Neural progenitor cell (in vitro differentiated cells): ENCODE results near the gene DDX20. TPM values are rescaled to one million over a fixed set of nuclear protein-coding genes. Genes with fewer than 3 reads are reported as not detected.

Experiments
- DNase-seq: peaks from one replicate; pipeline ENCODE4 v3.0.0-alpha.2; 2016; ENCODE audit warnings: low spot score
- H2AFZ ChIP-seq: fragments of 200-600 bp; sonication (generic); replicated peaks from 2 replicates; pipeline ENCODE4 v1.6.1; 2016; ENCODE audit warnings: antibody characterized with exemption
- H3F3A ChIP-seq: fragments of 200-600 bp; sonication (generic); 2 replicates; pipeline ENCODE4 v1.6.1; 2016; ENCODE audit warnings: antibody characterized with exemption, low read depth
- H3K27ac ChIP-seq: fragments of 200-600 bp; sonication (generic); 2 replicates; pipeline ENCODE4 v1.5.1; 2016; ENCODE audit warnings: mild to moderate bottlenecking
- H3K27me3 ChIP-seq: fragments of 200-600 bp; sonication (generic); 2 replicates; pipeline ENCODE4 v1.6.1; 2016; ENCODE audit warnings: mild to moderate bottlenecking, moderate library complexity
- H3K36me3 ChIP-seq: fragments of 200-600 bp; sonication (generic); 2 replicates; pipeline ENCODE4 v1.5.1; 2016
- H3K4me1 ChIP-seq: fragments of 200-600 bp; sonication (generic); 2 replicates; pipeline ENCODE4 v1.6.1; 2016; ENCODE audit warnings: mixed run types
- H3K4me2 ChIP-seq: fragments of 200-600 bp; sonication (generic); 2 replicates; pipeline ENCODE4 v1.6.1; 2016
- H3K4me3 ChIP-seq: fragments of 200-600 bp; sonication (generic); 2 replicates; pipeline ENCODE4 v1.5.1; 2016
- H3K79me2 ChIP-seq: fragments of 200-600 bp; sonication (generic); 2 replicates; pipeline ENCODE4 v1.6.1; 2016; ENCODE audit warnings: low read depth
- H3K9ac ChIP-seq: fragments of 200-600 bp; sonication (generic); 2 replicates; pipeline ENCODE4 v1.6.1; 2016
- H3K9me3 ChIP-seq: fragments of 200-600 bp; sonication (generic); 2 replicates; pipeline ENCODE4 v1.5.1; 2016; ENCODE audit warnings: low read depth
- H4K20me1 ChIP-seq: fragments of 200-600 bp; sonication (generic); 2 replicates; pipeline ENCODE4 v1.6.1; 2016; ENCODE audit warnings: low read depth
- H3K27ac Mint-ChIP-seq: 3 replicates; pipeline ENCODE4 v1.8.0; 2021; ENCODE audit warnings: mixed read lengths
- H3K27me3 Mint-ChIP-seq: 2 replicates; pipeline ENCODE4 v1.8.0; 2022; ENCODE audit warnings: low read depth, mild to moderate bottlenecking, inconsistent platforms, moderate library complexity, mixed read lengths; ENCODE audit not compliant: insufficient read depth
- H3K36me3 Mint-ChIP-seq: 3 replicates; pipeline ENCODE4 v1.8.0; 2021; ENCODE audit warnings: mixed read lengths
- H3K4me1 Mint-ChIP-seq: 3 replicates; pipeline ENCODE4 v1.8.0; 2021; ENCODE audit warnings: mixed read lengths
- H3K4me3 Mint-ChIP-seq: 3 replicates; pipeline ENCODE4 v1.8.0; 2021; ENCODE audit warnings: mild to moderate bottlenecking, moderate library complexity, mixed read lengths
- H3K9me3 Mint-ChIP-seq: 3 replicates; pipeline ENCODE4 v1.8.0; 2020; ENCODE audit warnings: mixed read lengths
- CTCF ChIP-seq: fragments of 200-600 bp; sonication (generic); IDR thresholded peaks from 2 replicates; pipeline ENCODE4 v1.5.1; 2017; ENCODE audit warnings: antibody characterized with exemption, mild to moderate bottlenecking
- EZH2 ChIP-seq: fragments of 200-600 bp; sonication (generic); IDR thresholded peaks from 2 replicates; pipeline ENCODE4 v1.6.1; 2017; ENCODE audit warnings: antibody characterized with exemption, mild to moderate bottlenecking, moderate library complexity
- EZH2phosphoT487 ChIP-seq: fragments of 200-600 bp; sonication (generic); IDR thresholded peaks from 2 replicates; pipeline ENCODE4 v1.6.1; 2017; ENCODE audit warnings: antibody characterized with exemption
- total RNA-seq: library from RNA; depleted of rRNA; stranded (reverse); fragments of >200 nt; gene quantifications from 2 replicates; pipeline ENCODE4 v1.2.3, GENCODE V29; 2015; ENCODE audit warnings: low replicate concordance

Gene DDX20
- total RNA-seq, 1 donor from 2014 or later, result 30.4 TPM

GRCh38 chr1:111727056-111727455 is 28.6 kb upstream of the DDX20 start:
- no peak for TF ChIP-seq EZH2
- no peak for TF ChIP-seq EZH2phosphoT487
- no peak for TF ChIP-seq CTCF
- H3K36me3 ChIP-seq, result no peaks in the 10 kb centered on the region
- H4K20me1 ChIP-seq, result peaks cover 20% of the 10 kb centered on the region
- no peak overlapping the region for H2AFZ ChIP-seq
- peaks cover 34% of the 10 kb centered on the region for H3K4me1 ChIP-seq
- Mint-ChIP-seq H3K36me3 (no peaks in the 10 kb centered on the region), H3K27ac (no peak overlapping the region), H3K9me3 (no peaks in the 10 kb centered on the region), H3K4me3 (no peak overlapping the region), H3K27me3 (peaks cover 6% of the 10 kb centered on the region), H3K4me1 (peaks cover 23% of the 10 kb centered on the region)
- no peak overlapping the region for H3K4me3 ChIP-seq
- H3K9ac ChIP-seq, result no peak overlapping the region
- H3K79me2 ChIP-seq, result peaks cover 9% of the 10 kb centered on the region
- H3K9me3 ChIP-seq, result no peaks in the 10 kb centered on the region
- no peaks in the 10 kb centered on the region for H3K27me3 ChIP-seq
- H3F3A ChIP-seq, result peaks cover 26% of the 10 kb centered on the region
- no peak for DNase-seq
- no peak overlapping the region for H3K4me2 ChIP-seq
- H3K27ac ChIP-seq, result no peak overlapping the region

- Mint-ChIP-seq H3K4me3 (no peak overlapping the region), H3K27ac (no peak overlapping the region), H3K27me3 (peaks cover 6% of the 10 kb centered on the region), H3K36me3 (no peaks in the 10 kb centered on the region), H3K4me1 (peaks cover 28% of the 10 kb centered on the region), H3K9me3 (no peaks in the 10 kb centered on the region)
- TF ChIP-seq CTCF (no peak), EZH2phosphoT487 (no peak), EZH2 (no peak)
- Histone ChIP-seq H3K9me3 (no peaks in the 10 kb centered on the region), H4K20me1 (peaks cover 20% of the 10 kb centered on the region), H3K4me1 (peaks cover 43% of the 10 kb centered on the region), H3K27ac (no peak overlapping the region), H3K27me3 (no peaks in the 10 kb centered on the region), H3K4me3 (no peak overlapping the region), H3K36me3 (no peaks in the 10 kb centered on the region), H3F3A (peaks cover 26% of the 10 kb centered on the region), H3K9ac (no peak overlapping the region), H2AFZ (no peak overlapping the region), H3K4me2 (peak overlapping the region; percentile 63), H3K79me2 (peaks cover 9% of the 10 kb centered on the region)
- peak; percentile 41 for DNase-seq
These were observed 26.3 kb upstream of the DDX20 start for GRCh38 chr1:111729271-111729921.

- Histone ChIP-seq H3K27ac (no peak overlapping the region), H3K4me1 (peaks cover 37% of the 10 kb centered on the region), H3K27me3 (no peaks in the 10 kb centered on the region), H3K9ac (no peak overlapping the region), H3K4me2 (peak overlapping the region; percentile 63), H4K20me1 (peaks cover 20% of the 10 kb centered on the region), H3K9me3 (no peaks in the 10 kb centered on the region), H3K36me3 (no peaks in the 10 kb centered on the region), H3K4me3 (no peak overlapping the region), H2AFZ (no peak overlapping the region), H3F3A (peaks cover 20% of the 10 kb centered on the region), H3K79me2 (peaks cover 17% of the 10 kb centered on the region)
- Mint-ChIP-seq H3K27me3 (peaks cover 6% of the 10 kb centered on the region), H3K9me3 (no peaks in the 10 kb centered on the region), H3K4me3 (no peak overlapping the region), H3K27ac (peak overlapping the region; percentile 1), H3K4me1 (peaks cover 23% of the 10 kb centered on the region), H3K36me3 (no peaks in the 10 kb centered on the region)
- no peak for DNase-seq
- TF ChIP-seq EZH2 (no peak), EZH2phosphoT487 (no peak), CTCF (no peak)
These were observed 25.6 kb upstream of the DDX20 start for GRCh38 chr1:111729946-111730681.
